Right lobe of liver (tissue), 4 donors: ENCODE results near the gene CATSPERD.
A peak's percentile ranks its signal among the peaks of the same experiment; 100 is the strongest.

Source experiments
- CTCF ChIP-seq, 4 donors: fragments of 200-600 bp in 3 of 4; fragments of 450-650 bp in 1 of 4; IDR thresholded peaks; one replicate each; pipeline versions ENCODE4 v1.5.1 to v1.8.0; 2016 to 2022; ENCODE audit warnings: antibody characterized with exemption in 4 of 4, mild to moderate bottlenecking in 2 of 4
- POLR2A ChIP-seq: fragments of 450-650 bp; IDR thresholded peaks from one replicate; pipeline ENCODE4 v1.6.1; 2017; ENCODE audit warnings: antibody characterized with exemption, mild to moderate bottlenecking
- donor health status: DM: no; HTN: no; CAD: no.
- donor health status: DM: no; HTN: no; CAD: no.
- donor health status: DM: no; HTN: yes; CAD: no.

- no peak for TF ChIP-seq CTCF (IDR thresholded peaks at IDR 0.05)
- peak; percentile 83 for TF ChIP-seq POLR2A
These were observed 70.4 kb downstream of the CATSPERD start, which contains the start of gene DUS3L for GRCh38 chr19:5790559-5791520.
